Activated T-helper 1 cell treated with anti-CD3 and anti-CD28 coated beads, Interleukin-2, amount 50 U/mL, for 16 hours (primary cell): ENCODE results near the gene ALG14.
"Not testable (repeated sequence)": the region's sequence is repeated elsewhere in the genome, so short reads cannot be mapped to it uniquely, and the experiment has no call there.

Experiments
- DNase-seq, 2 donors: peaks; one replicate each; pipeline ENCODE4 v3.0.0-alpha.2; 2020; ENCODE audit warnings: low read depth in 1 of 2, low spot score in 1 of 2

The ALG14 gene

DNA sequence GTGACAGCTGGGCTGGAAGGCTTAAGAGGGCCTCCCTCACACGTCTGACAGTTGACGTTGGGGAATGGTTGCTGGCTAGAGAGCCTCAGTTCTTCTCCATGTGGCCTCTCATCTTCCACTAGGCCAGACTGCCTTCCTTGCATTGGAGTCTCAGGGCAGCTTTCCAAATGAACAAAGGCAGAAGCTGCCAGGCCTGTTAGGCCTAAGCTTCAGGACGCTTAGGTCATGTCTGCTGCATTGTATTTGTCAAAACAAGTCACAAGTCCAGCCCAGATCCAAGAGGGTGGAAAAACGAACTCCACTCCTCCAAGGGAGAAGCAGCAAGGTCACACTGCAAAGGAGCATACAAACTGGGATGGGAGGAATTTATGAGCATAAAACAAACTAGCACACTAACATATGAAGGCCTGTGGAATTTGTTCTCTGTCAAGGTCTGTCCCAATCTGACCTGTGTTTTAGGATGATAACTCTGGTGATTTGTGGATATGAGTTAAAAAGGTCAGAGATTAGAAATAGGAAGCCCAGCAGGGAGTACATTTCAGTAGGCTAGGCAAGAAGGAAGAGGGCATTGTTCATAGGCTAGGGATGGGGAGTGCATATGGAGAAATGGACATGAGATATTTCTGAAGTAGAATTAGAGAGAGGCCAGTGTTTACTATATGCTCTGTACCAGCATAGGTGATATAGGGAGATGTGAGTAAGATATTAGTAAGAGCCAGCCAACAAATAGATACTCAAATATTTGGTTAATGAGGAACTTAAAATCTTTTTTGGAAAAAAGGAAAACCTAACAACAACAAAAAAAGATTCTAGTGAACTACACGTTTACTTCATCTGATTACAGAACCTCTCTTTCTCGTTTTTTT lies 116.8 kb downstream of the ALG14 start:
- DNase-seq: no peak

DNA sequence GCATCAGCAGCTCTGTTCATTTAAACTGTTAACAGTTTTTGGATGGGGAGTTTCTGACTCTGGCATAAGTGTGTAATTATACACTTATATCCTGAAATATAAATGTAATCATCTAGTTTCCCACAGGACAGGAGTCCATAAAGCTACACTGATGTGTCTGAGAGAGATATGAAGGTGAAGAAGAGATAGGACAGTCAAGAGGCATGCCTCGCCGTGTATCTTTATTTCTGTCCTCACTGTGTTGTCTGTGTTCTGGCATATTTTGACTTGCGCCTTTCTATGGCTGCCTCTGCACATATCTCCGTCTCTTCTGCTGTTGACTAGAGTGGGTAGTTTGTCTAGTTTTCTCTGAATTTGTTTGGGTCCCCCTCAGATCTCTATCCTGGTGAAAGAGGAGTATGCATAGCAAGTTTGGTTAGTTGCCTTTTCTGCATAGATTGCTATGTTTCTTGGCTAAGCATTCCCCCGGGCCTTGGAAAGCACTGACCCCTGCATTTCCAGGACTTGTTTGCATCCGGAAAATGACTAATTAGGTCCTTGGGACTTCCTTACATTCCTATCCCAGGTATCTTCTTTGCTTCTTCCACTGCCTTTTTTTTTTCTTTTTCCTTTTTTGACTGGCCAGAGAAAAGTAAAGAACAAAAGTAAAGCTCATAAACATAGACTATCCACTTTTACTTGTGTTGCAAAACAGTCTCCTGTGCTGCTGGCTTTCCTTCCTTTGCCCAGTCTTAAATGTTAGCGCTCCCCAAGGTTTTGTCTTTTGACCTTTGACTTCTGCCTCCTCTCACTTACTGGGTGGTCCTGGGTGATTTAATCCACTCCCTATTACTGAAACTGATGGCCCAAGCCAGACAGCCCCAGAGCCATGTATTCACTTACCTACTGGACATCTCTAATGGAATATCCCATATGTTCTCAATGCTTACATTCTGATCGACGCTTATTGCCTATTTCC lies 118.2 kb downstream of the ALG14 start:
- no peak for DNase-seq

DNA sequence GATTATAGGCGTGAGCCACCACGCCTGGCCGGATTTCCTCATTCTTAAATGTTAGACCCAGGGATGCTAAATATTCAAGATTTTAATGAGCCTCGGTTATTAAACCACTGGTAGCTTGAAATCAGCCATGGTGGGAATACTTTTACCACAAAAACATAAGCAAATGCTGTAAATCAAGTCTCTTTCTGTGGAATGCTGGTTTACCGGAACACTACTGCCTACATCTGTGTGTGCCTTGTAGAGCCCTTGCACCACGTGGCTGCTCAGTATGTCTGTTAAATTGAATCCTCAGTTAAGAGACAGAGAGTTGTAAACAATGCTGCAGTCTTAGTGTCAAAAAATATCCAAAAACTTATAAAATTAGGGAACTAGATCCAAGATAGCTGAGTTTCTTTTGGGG lies 119.0 kb downstream of the ALG14 start:
- no peak for DNase-seq

DNA sequence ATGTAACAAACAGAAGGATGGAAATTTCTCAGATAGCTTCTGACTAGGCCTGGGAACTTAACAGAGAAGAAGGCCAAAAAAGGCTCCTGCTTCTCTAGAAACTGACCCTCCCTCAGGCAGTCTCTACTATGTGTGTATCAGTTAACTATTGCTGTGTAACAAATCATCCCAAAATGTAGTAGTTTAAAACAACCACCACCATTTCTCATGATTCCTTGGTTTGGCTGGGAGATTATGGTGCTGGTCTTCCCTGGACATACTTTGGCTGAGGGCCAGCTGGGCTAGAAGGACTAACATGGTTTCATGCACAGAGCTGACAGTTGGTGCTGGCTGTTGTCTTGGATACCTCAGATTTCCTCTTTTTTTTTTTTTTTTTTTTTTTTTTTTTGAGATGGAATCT lies 119.6 kb downstream of the ALG14 start:
- DNase-seq: no peak

DNA sequence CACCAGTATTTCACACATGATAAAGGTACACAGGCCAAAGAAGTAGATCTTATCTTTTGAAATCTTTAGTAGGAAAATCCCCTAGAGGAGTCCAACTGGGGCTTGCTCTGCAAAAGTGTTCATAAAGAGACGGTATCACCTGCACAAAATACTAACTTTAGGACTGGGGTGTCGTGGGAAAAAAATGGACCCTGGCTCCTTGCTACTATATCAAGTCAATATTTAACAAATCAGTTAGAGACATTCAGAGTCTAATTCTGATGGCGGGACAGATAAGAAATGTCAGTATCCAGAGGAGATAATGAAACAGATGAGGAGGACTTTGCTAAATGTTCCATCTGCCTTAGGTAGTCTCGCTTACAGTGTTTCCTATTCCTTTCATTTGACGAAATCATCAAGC lies 120.2 kb downstream of the ALG14 start:
- DNase-seq: no peak

DNA sequence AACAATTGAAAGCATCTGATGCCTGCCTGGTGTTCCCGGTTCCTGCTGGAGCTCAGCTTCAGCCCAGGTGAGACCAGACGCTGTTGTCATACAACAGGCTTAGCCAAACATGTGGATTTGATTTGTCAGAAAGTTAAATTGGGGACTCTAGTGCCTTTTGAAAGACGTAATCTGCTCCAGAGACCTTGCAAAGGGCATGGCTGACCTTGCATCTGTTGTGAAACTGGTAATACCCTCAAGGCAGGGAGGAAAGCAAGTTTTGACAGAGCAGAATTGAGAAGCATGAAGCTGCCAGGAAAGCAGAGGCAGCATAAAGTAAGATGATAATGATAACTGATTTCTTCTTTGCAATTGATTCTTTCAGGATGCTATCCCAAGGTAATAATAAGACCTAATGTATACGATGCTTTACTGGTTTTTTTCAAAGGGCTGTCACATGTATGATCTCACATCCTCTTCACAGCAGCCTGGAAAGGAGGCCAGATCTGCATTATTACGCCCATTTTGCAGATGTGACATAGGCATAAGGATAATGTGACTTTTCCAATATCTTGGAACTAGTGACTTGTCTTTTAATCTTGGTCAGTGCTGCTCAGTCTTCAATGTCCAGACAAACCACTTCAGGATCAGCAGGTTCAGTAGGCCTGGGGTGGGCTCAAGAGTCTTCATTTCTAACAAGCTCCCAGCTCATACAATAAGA lies 121.1 kb downstream of the ALG14 start:
- no peak for DNase-seq

DNA sequence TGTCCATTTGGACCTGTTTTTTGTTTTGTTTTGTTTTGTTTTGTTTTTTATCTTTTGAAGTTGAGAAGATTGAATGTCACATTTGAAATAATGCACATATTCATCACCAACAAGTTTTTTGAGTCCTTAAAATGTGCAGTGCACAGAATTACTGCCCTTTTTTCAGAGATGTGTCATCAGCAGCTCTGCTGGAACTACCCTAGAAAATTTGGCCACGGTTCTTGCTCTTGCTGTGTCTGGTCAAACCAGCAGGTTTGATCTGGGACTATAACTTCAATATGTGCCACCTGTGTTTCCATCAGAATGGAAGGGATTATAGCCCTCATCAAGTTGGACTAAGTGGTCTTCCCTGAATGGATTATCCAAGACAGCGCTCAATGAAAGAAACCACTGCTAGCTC lies 121.7 kb downstream of the ALG14 start:
- DNase-seq: no peak

DNA sequence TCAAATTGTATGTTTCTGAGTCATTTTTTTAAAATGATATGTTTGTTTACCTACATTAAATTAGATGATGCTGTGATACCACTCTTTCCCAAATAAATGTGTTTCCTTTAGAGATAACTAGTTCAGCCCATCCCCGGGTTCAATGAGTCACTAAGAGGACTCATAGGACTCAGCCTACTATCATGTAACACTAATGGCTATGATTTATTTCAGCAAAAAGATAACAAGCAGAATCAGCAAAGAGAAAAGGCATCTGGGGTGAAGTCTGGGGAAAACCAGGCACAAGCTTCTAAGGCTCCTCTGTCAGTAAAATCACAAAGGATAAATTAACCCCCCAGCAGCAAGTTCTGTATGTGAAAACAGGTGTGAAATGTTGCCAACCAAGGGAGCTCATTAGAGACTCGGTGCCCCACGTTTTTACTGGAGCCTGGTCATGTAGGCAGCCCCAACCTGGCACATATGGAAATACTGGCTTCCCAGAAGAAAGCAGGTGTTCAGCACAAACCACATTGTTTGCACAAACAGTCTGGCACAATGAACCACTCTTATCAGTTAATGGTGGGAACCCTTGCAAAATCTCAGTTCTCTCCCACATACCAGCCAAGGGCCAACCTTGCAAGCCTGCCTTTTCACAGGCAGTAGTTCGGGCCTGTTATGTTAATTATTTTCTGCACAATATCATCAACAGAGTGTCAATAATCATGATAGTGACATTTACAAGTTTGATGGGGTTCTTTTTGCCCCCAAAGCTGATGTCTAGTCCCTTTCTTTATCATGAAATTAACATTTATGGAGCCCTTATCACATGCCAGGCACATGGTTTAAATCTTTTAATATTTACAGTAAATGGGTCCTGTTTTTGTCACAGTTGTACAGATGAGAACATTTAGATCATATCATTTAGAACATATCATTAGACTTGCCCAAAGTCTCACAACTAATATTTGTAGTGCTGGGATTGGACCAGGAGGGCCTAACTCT lies 122.8 kb downstream of the ALG14 start:
- no peak for DNase-seq

DNA sequence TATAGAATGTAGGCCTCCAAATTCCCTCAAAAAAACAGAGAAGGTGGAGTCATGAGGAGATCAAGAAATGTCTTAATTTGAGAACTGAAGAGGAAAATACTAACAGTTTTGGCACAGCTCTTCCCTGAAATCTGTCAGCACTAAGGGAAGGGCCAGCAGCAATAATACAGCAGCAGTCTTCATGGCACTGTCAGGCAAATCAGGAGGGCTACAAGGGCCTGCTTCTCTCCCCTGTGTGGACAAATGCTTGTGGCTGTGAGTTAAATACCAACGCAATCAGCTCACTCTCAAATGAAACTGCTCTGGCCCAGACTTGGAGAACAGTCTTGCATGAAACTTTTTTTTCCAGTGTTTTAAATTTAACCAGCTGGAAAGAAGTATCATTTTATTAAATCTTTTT lies 125.3 kb downstream of the ALG14 start:
- DNase-seq: no peak

DNA sequence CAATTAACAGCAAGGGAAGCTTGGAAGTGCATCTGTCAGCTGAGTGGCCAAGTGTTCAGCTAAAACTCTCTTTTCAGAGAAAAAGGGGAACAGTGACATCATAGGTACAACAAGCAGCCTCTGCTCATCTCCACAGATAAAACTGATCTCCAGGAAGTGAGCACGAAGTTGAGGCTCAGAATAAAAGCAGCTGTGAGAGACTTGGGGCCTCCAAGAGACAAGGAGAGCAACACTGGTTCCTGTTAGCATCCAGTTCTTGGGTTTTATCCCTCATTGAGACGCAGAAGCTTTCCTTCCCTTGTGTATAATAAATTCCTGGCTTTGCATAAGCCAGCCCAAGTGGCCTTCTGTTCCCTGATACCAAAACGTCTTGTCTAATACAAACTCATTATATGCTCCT lies 125.9 kb downstream of the ALG14 start:
- DNase-seq: no peak

DNA sequence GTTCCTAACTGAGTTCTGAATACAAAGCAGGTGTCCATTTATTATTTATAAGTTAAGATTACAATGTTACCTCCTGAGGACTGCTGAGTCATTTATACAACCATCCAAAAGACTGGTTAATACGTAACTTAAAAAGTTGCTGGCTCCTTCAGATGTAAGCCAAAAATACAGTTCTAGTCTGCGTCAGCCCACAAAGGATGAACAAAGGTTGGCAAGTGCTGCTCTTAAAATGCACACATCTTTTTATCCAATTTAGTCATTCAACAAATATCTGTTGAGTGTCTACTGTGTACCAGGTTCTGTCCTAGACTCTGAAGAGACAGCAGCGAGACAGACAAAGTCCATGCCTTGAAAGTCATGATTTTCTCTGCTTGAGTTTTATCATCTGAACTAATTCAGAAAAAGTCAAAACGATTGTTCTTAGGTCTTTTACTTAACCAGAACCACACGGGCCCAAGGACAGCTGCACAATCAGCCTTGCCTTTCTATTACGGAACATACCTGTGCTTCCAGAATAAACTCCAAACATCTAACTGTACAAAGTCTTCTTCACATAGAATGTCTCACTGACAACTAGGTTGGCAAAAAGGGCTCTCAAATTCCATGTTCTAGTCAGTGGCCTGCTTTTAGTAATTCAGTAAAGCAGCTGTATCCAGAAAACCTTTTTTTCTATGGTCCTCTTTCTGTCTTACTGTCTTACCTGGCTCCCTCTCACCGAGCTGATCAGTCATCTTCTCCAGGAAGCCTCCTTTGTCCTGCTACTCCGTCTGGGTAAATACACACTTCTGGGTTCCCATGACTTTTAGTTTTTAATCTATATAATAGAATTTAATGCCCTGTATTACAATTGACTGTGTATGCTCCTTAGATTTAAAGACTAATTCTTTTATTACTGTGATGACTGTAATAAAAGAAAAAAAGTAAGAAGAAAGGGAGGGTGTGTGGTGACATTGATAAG lies 130.3 kb downstream of the ALG14 start:
- no peak for DNase-seq

DNA sequence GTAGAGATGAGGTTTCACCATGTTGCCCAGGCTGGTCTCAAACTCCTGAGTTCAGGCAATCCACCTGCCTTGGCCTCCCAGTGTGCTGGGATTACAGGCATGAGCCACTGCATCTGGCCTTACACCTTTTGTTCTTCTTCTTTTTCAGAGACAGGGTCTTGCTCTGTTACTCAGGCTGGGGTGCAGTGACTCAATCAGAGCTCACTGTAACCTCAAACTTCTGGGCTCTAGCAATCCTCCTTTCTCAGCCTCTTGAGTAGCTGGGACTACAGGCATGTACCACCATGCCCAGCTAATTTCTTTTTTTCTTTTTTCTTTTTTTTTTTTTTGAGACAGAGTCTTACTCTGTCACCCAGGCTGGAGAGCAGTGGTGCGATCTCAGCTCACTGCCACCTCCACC lies 131.3 kb downstream of the ALG14 start:
- DNase-seq: not testable (repeated sequence)

DNA sequence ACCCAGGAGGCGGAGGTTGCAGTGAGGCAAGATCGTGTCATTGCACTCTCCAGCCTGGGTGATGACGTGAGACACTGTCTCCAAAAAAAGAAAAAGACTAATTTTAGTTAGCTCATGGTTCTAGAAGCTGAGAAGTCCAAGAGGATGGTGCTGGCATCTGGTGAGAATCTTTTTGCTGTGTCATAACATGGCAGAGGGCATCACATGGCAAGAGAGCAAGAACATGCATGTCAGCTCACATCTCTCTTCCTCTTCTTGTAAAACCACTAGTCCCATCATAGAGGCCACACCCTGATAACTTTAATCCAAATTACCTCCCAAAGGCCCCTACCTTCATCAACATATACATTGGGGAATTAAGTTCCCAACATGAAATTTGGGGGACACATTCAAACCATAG lies 132.0 kb downstream of the ALG14 start:
- no peak for DNase-seq

DNA sequence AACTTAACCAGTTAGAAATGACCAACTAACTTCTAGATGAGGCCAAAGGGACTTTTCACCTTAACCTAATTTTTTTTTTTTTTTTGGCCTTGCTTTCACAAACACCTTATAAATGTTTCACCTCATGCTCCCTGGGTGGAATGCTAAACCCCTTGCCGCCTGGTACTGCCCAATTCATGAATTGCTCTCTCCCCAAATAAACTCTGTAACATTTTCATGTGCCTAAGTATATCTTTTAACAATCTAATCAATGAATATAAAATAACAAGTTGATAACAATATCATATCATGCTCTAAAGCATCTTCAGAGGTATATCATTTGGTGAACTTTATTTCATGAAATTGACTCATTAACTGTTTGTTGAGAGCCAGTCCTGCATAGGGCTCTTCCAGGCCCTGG lies 134.9 kb downstream of the ALG14 start:
- DNase-seq: no peak

DNA sequence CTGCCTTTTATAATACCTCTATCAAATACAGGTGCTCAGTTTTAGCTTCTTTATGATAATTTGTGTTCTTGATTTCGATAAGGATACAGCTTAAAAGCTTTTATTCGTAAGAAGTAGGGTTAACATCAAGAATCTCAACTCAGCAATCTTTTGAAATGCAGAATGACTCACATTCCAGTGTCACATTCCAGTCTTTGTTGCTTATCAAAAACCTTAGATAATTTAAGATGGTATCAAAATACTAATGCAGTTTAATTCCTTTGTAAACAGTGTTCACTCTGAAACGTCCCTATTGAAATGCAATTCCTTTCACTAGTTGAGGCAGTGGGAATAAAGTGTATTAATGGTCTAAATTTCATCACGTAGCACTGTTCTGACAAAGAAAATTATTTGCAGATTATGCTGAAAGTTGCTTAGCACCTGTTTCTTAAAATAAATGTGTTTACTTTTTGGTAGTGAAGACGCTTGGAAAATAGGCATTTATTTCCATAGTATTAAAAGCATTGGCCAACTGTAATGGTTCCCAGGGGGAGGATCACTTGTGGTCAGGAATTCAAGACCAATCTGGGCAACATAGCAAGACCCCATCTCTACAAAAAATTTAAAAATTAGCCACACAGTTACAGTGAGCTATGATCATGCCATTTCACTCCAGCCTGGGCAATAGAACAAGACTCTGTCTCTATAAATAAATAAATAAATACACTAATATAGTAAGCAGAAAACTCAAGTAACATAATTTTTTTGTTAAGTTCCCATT lies 135.7 kb downstream of the ALG14 start:
- DNase-seq: no peak

DNA sequence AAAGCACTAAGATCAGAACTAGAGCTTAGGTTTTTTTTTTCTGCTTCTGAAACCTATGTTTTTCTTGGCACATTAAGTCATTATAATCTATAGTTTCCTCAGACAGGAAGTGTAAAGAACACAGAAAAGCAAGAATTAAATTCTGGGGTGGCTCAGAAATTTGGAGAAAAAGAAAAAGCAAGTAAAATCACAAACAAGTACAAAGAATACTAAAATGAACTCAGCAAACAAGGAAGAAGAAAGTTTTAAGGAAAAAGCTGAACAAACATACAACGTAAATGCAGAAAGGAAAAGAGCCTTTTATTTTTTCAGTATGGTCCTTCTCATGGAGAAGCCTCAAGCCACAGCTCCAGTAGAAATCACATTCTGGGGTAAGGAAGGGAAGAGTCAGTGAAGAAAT lies 137.3 kb downstream of the ALG14 start:
- no peak for DNase-seq

DNA sequence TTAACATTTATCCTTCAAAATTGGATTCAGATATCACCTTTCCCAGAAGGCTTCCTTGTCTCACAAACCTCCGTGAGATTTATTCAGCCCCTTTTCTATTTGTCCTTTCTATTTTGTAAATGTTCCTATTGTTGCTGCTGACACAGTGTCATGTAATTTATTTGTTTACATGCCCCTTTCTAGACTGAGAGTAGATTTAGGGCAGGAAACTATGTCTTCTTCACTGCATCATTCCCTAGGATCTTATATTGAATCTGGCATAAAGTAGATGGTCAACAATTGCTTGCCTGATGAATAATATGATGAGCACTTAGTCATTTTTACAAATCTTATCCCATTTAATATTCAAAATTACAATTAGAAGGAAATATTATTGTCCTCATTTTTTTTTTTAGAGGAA lies 137.7 kb downstream of the ALG14 start:
- DNase-seq: no peak

DNA sequence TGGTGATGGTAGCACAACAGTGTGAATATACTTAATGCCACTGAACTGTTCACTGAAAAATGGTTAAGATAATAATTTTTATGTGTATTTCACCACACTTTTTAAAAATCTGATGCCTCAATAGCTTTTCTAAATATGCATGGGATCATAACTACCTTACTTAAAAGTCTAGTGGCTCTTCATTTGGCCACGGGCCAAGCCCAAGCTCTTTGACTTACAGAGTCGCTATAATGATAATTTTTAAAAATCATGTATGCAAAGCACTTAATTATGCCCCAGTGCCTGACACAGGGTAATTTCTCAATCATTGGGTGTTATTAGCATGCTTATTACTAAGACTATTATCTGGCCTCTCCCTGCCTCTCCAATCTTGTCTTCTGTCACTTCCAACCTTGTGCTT lies 138.2 kb downstream of the ALG14 start:
- DNase-seq: no peak
